ENCODE measurements around the gene GPR21.

Gene GPR21

GRCh38 chr9:123073991-123074422 lies 40.5 kb downstream of the GPR21 start:
- no peaks in the 10 kb centered on the region for H3K36me3 ChIP-seq (replicated peaks; ENCODE audit: insufficient read depth, low read length)
- no peaks in the 10 kb centered on the region for H3K79me2 ChIP-seq (ENCODE audit: low read length)
- TF ChIP-seq EZH2phosphoT487 (IDR thresholded peaks at IDR 0.05; ENCODE audit: low read length) = no peak
- TF ChIP-seq CTCF (IDR thresholded peaks at IDR 0.05; ENCODE audit: low read length) = no peak
- no peak for TF ChIP-seq EZH2 (optimal IDR thresholded peaks at IDR 0.05; ENCODE audit: low read depth, low read length)
- H3K9me2 ChIP-seq (replicated peaks; ENCODE audit: insufficient read depth, low read length) = no peaks in the 10 kb centered on the region
- H3K27ac ChIP-seq (ENCODE audit: low read length) = no peak overlapping the region
- no peaks in the 10 kb centered on the region for H3K4me1 ChIP-seq (ENCODE audit: low read length)
- H4K20me1 ChIP-seq (ENCODE audit: insufficient read depth, low read length) = no peaks in the 10 kb centered on the region
- no peak overlapping the region for H3K4me2 ChIP-seq (ENCODE audit: low read depth, low read length)
- H3K9me3 ChIP-seq (replicated peaks; ENCODE audit: insufficient read depth, low read length) = no peaks in the 10 kb centered on the region
- no peak overlapping the region for H3K4me3 ChIP-seq (ENCODE audit: low read length)
- no peak overlapping the region for H2AFZ ChIP-seq (ENCODE audit: low read length)
- H3K9ac ChIP-seq (ENCODE audit: low read length) = no peak overlapping the region
- H3K27me3 ChIP-seq (replicated peaks; ENCODE audit: insufficient read depth, low read length) = no peaks in the 10 kb centered on the region
- DNase-seq = no peak
- H3F3A ChIP-seq (ENCODE audit: insufficient read depth, low read length) = no peaks in the 10 kb centered on the region

- Histone ChIP-seq H3K9me2 (replicated peaks; ENCODE audit: insufficient read depth, low read length) (no peaks in the 10 kb centered on the region), H3K9me3 (replicated peaks; ENCODE audit: insufficient read depth, low read length) (no peaks in the 10 kb centered on the region), H3K4me2 (ENCODE audit: low read depth, low read length) (no peak overlapping the region), H3K4me3 (ENCODE audit: low read length) (no peak overlapping the region), H3K9ac (ENCODE audit: low read length) (no peak overlapping the region), H3K27me3 (replicated peaks; ENCODE audit: insufficient read depth, low read length) (no peaks in the 10 kb centered on the region), H3K79me2 (ENCODE audit: low read length) (no peaks in the 10 kb centered on the region), H4K20me1 (ENCODE audit: insufficient read depth, low read length) (no peaks in the 10 kb centered on the region), H3K4me1 (ENCODE audit: low read length) (no peaks in the 10 kb centered on the region), H3K27ac (ENCODE audit: low read length) (no peak overlapping the region), H2AFZ (ENCODE audit: low read length) (no peak overlapping the region), H3K36me3 (replicated peaks; ENCODE audit: insufficient read depth, low read length) (no peaks in the 10 kb centered on the region), H3F3A (ENCODE audit: insufficient read depth, low read length) (no peaks in the 10 kb centered on the region)
- no peak for DNase-seq
- TF ChIP-seq EZH2phosphoT487 (IDR thresholded peaks at IDR 0.05; ENCODE audit: low read length) = no peak
- no peak for TF ChIP-seq CTCF (IDR thresholded peaks at IDR 0.05; ENCODE audit: low read length)
- TF ChIP-seq EZH2 (optimal IDR thresholded peaks at IDR 0.05; ENCODE audit: low read depth, low read length) = no peak
Observed at GRCh38 chr9:123074628-123075027, 41.2 kb downstream of the GPR21 start.

- H3K79me2 ChIP-seq (ENCODE audit: low read length) = no peaks in the 10 kb centered on the region
- H3K27ac ChIP-seq (ENCODE audit: low read length) = no peak overlapping the region
- H3K36me3 ChIP-seq (replicated peaks; ENCODE audit: insufficient read depth, low read length) = no peaks in the 10 kb centered on the region
- H4K20me1 ChIP-seq (ENCODE audit: insufficient read depth, low read length) = no peaks in the 10 kb centered on the region
- no peak overlapping the region for H3K4me3 ChIP-seq (ENCODE audit: low read length)
- no peaks in the 10 kb centered on the region for H3K4me1 ChIP-seq (ENCODE audit: low read length)
- H3K27me3 ChIP-seq (replicated peaks; ENCODE audit: insufficient read depth, low read length) = no peaks in the 10 kb centered on the region
- TF ChIP-seq CTCF (IDR thresholded peaks at IDR 0.05; ENCODE audit: low read length) (no peak), EZH2 (optimal IDR thresholded peaks at IDR 0.05; ENCODE audit: low read depth, low read length) (no peak), EZH2phosphoT487 (IDR thresholded peaks at IDR 0.05; ENCODE audit: low read length) (no peak)
- H3K4me2 ChIP-seq (ENCODE audit: low read depth, low read length) = no peak overlapping the region
- no peak overlapping the region for H2AFZ ChIP-seq (ENCODE audit: low read length)
- DNase-seq = no peak
- H3K9ac ChIP-seq (ENCODE audit: low read length) = no peak overlapping the region
- H3F3A ChIP-seq (ENCODE audit: insufficient read depth, low read length) = no peaks in the 10 kb centered on the region
- no peaks in the 10 kb centered on the region for H3K9me3 ChIP-seq (replicated peaks; ENCODE audit: insufficient read depth, low read length)
- H3K9me2 ChIP-seq (replicated peaks; ENCODE audit: insufficient read depth, low read length) = no peaks in the 10 kb centered on the region
Observed at GRCh38 chr9:123080444-123080843, 47.0 kb downstream of the GPR21 start.

Measured in MM.1S (cell line).